Endothelial cell of umbilical vein (primary cell): ENCODE data around the gene SLC35A4. TPM values are rescaled to one million over a fixed set of nuclear protein-coding genes. Genes with fewer than 3 reads are reported as not detected.

Experiments
- BruUV-seq: library from RNA; stranded (reverse); fragments of 400-500 nt; replicated peaks from 2 replicates; lab custom pipeline; 2021; lab: Mats Ljungman, UMichigan
- CTCF ChIA-PET: fragments of 300-600, 350-600 bp; sonication (Branson Sonifier 250); formaldehyde crosslinking; loops from one replicate; lab custom pipeline; 2021; ENCODE audit warnings: antibody characterized with exemption, inconsistent platforms; lab: Charles Lee
- POLR2A ChIA-PET: fragments of 300-600, 350-600 bp; sonication (Branson Sonifier 250); formaldehyde crosslinking; loops from one replicate; lab custom pipeline; 2021; ENCODE audit warnings: antibody characterized with exemption, inconsistent platforms; lab: Charles Lee
- DNase-seq: peaks from one replicate; pipeline ENCODE4 v3.0.0-alpha.2; 2011; ENCODE audit warnings: low read depth, low spot score
- FAIRE-seq: peaks from 2 replicates; lab custom pipeline; 2011; peaks lifted over from hg19 to GRCh38; lab: Jason Lieb, UNC
- H2AFZ ChIP-seq: 2 replicates; pipeline ENCODE4 v1.6.0; 2012; ENCODE audit warnings: low read depth, low read length, control low read depth, inconsistent platforms
- H3K27ac ChIP-seq: 2 replicates; pipeline ENCODE4 v1.5.1; 2011; ENCODE audit warnings: low read depth, mild to moderate bottlenecking, control low read depth, low read length, moderate library complexity; ENCODE audit not compliant: insufficient read depth
- H3K27me3 ChIP-seq, 2 experiments: 2 replicates each; pipeline versions ENCODE4 v1.6.0 to v1.6.1; 2011; ENCODE audit warnings: low read length in 2 of 2, mixed read lengths in 1 of 2; ENCODE audit not compliant: control insufficient read depth in 2 of 2, insufficient read depth in 2 of 2
- H3K36me3 ChIP-seq, 2 experiments: 2 replicates in 1 of 2; 3 replicates in 1 of 2; pipeline ENCODE4 v1.5.1; 2011; ENCODE audit warnings: low read length in 2 of 2, mild to moderate bottlenecking in 1 of 2, moderate library complexity in 1 of 2; ENCODE audit not compliant: control insufficient read depth in 2 of 2, insufficient read depth in 2 of 2; ENCODE audit errors: extremely low read depth in 1 of 2
- H3K4me1 ChIP-seq: 3 replicates; pipeline ENCODE4 v1.5.1; 2011; ENCODE audit warnings: mild to moderate bottlenecking, low read length; ENCODE audit not compliant: control insufficient read depth, insufficient read depth; ENCODE audit errors: extremely low read depth
- H3K4me2 ChIP-seq: 2 replicates; pipeline ENCODE4 v1.6.1; 2011; ENCODE audit warnings: low read length, control low read depth, mixed read lengths; ENCODE audit not compliant: insufficient read depth
- H3K4me3 ChIP-seq, 3 experiments: fragments of 200-600 bp in 1 of 3; sonication (generic), shearing (Covaris generic) in 1 of 3; replicated peaks in 1 of 3; 2 replicates each; pipeline ENCODE4 v1.5.1; 2011 to 2016; ENCODE audit warnings: control low read depth in 3 of 3, low read length in 3 of 3, mild to moderate bottlenecking in 2 of 3, inconsistent platforms in 1 of 3, low read depth in 1 of 3, moderate library complexity in 1 of 3; ENCODE audit not compliant: insufficient read depth in 1 of 3
- H3K79me2 ChIP-seq: 2 replicates; pipeline ENCODE4 v1.6.0; 2012; ENCODE audit warnings: low read length, inconsistent platforms; ENCODE audit not compliant: control insufficient read depth, insufficient read depth
- H3K9ac ChIP-seq: replicated peaks from 2 replicates; pipeline ENCODE3; 2011; ENCODE audit warnings: low read length, control low read depth; ENCODE audit not compliant: insufficient read depth; ENCODE audit errors: extremely low read depth
- H3K9me1 ChIP-seq: replicated peaks from 3 replicates; pipeline ENCODE4 v1.6.0; 2011; ENCODE audit warnings: mild to moderate bottlenecking, low read length; ENCODE audit not compliant: control insufficient read depth, insufficient read depth; ENCODE audit errors: extremely low read depth
- H3K9me3 ChIP-seq: replicated peaks from 2 replicates; pipeline ENCODE4 v1.5.1; 2012; ENCODE audit warnings: low read length, inconsistent platforms; ENCODE audit not compliant: control insufficient read depth, insufficient read depth
- H4K20me1 ChIP-seq: replicated peaks from 2 replicates; pipeline ENCODE3; 2011; ENCODE audit warnings: mild to moderate bottlenecking, low read length; ENCODE audit not compliant: control insufficient read depth, insufficient read depth; ENCODE audit errors: extremely low read depth
- CTCF ChIP-seq, 2 donors: IDR thresholded peaks; 1 replicate in 1 of 2; 2 replicates in 1 of 2; pipeline ENCODE4 v1.5.1; 2011; ENCODE audit warnings: low read length in 2 of 2, mild to moderate bottlenecking in 2 of 2, moderate library complexity in 2 of 2, control low read depth in 1 of 2, inconsistent platforms in 1 of 2, low read depth in 1 of 2; ENCODE audit not compliant: insufficient read depth in 1 of 2; ENCODE audit errors: extremely low read depth in 1 of 2
- EZH2 ChIP-seq: IDR thresholded peaks from 2 replicates; pipeline ENCODE4 v1.6.1; 2012; ENCODE audit warnings: borderline replicate concordance, low read depth, mild to moderate bottlenecking, moderate library complexity, low read length, inconsistent platforms; ENCODE audit not compliant: severe bottlenecking
- FOS ChIP-seq: IDR thresholded peaks from 2 replicates; pipeline ENCODE4 v1.6.1; 2011; ENCODE audit warnings: mild to moderate bottlenecking, low read length, moderate library complexity, borderline replicate concordance; ENCODE audit not compliant: insufficient read depth
- GATA2 ChIP-seq: IDR thresholded peaks from 2 replicates; pipeline ENCODE4 v1.7.0; 2011; ENCODE audit warnings: low read depth, mild to moderate bottlenecking, moderate library complexity, mixed read lengths, low read length; ENCODE audit not compliant: insufficient read length, insufficient read depth
- JUN ChIP-seq: IDR thresholded peaks from 2 replicates; pipeline ENCODE4 v1.6.1; 2011; ENCODE audit warnings: borderline replicate concordance, low read depth; ENCODE audit not compliant: insufficient read length, insufficient read depth
- MAX ChIP-seq: IDR thresholded peaks from 2 replicates; pipeline ENCODE4 v1.6.1; 2011; ENCODE audit not compliant: insufficient read depth, insufficient read length
- MYC ChIP-seq: IDR thresholded peaks from one replicate; pipeline ENCODE4 v1.6.1; 2011; ENCODE audit warnings: mild to moderate bottlenecking, low read depth, low read length
- POLR2A ChIP-seq: IDR thresholded peaks from 2 replicates; pipeline ENCODE4 v1.6.1; 2012; ENCODE audit warnings: low read depth, mild to moderate bottlenecking, control low read depth, low read length
- POLR2AphosphoS5 ChIP-seq: IDR thresholded peaks from 2 replicates; pipeline ENCODE4 v1.6.1; 2012; ENCODE audit warnings: low read depth, mild to moderate bottlenecking, control low read depth, low read length, moderate library complexity; ENCODE audit not compliant: insufficient read depth
- dilution Hi-C: fragments of 300-500 bp; cut with MboI; formaldehyde crosslinking; loops from one replicate; pipeline ENCODE4 v1.15.0; 2019; ENCODE audit warnings: low sequenced_read_pairs; ENCODE audit not compliant: extremely low pct_ligation_motif_present
- intact Hi-C: fragments of 100-400 bp; cut with micrococcal nuclease; formaldehyde crosslinking; loops from one replicate; pipeline ENCODE4 v1.10.0; 2022
- polyA plus RNA-seq, 4 experiments: library from polyadenylated mRNA; depleted of rRNA in 3 of 4; stranded (reverse) in 3 of 4; unstranded in 1 of 4; fragments of >200 nt; gene quantifications; 2 replicates each; pipeline versions ENCODE4 v1.2.1 to v1.2.3, GENCODE V29; 2011 to 2012; ENCODE audit warnings: missing spikeins in 1 of 4
- total RNA-seq: library from RNA; stranded (reverse); gene quantifications from 2 replicates; pipeline ENCODE4 v1.2.3, GENCODE V29; 2021

The SLC35A4 gene
- total and polyA plus RNA-seq, 2 donors (not counting 3 experiments of a cell fraction or from before 2014, with no cell fraction given) = 65.6 to 118 TPM

- H3K27me3 ChIP-seq = no peaks in the 10 kb centered on the region
- TF ChIP-seq EZH2 (no peak), JUN (no peak), POLR2AphosphoS5 (no peak), GATA2 (no peak), POLR2A (no peak), MAX (no peak), CTCF (IDR thresholded peaks at IDR 0.05; ENCODE audit: extremely low read depth in 1 of 2, insufficient read depth in 1 of 2, low read depth in 1 of 2, low read length in 2 of 2) (no peak), FOS (no peak), MYC (no peak)
- no peaks in the 10 kb centered on the region for H3K9me3 ChIP-seq
- no peak overlapping the region for H3K4me2 ChIP-seq
- DNase-seq (no peak), FAIRE-seq (no peak)
- H3K4me3 ChIP-seq = no peak overlapping the region
- H3K9me1 ChIP-seq = no peaks in the 10 kb centered on the region
- H2AFZ ChIP-seq = no peak overlapping the region
- no peak overlapping the region for H3K27ac ChIP-seq
- no TSS peak for BruUV-seq
- H3K36me3 ChIP-seq = peaks cover 3 to 24% of the 10 kb centered on the region in 2 experiments
- H3K4me1 ChIP-seq = peaks cover under 1% of the 10 kb centered on the region
- H4K20me1 ChIP-seq = no peaks in the 10 kb centered on the region
- peaks cover 1% of the 10 kb centered on the region for H3K79me2 ChIP-seq
- CTCF ChIA-PET = interaction anchor here (0.8 to 1.7 kb wide), 6 partner anchors 10 to 155 kb away, joined by 3 to 8 read pairs (median 4); partner anchors contain the start of genes IK and NDUFA2
- H3K9ac ChIP-seq = no peak overlapping the region
- POLR2A ChIA-PET = interaction anchor here (0.6 kb wide), 1 partner anchor 37 kb away, joined by 6 read pairs; no protein-coding TSS in a partner anchor
- dilution Hi-C loops (no loop called here), intact Hi-C loops (no loop called here)
Observed at GRCh38 chr5:140571105-140571504, 6.5 kb downstream of the SLC35A4 start.
